Neural cell (in vitro differentiated cells): Measurements from ENCODE around the gene PFKFB4. TPM values are rescaled to one million over a fixed set of nuclear protein-coding genes. Genes with fewer than 3 reads are reported as not detected.

Experiments used
- H2AFZ ChIP-seq: fragments of 200-600, 300-800 bp; sonication (generic), shearing (Covaris generic); 2 replicates; pipeline ENCODE4 v1.6.0; 2014; ENCODE audit warnings: low read depth, mild to moderate bottlenecking, antibody characterized with exemption, low read length, moderate library complexity
- H3F3A ChIP-seq: fragments of 200-600 bp; shearing (Covaris generic); 2 replicates; pipeline ENCODE4 v1.6.1; 2016; ENCODE audit warnings: mild to moderate bottlenecking, moderate library complexity, mixed read lengths, antibody characterized with exemption, low read length; ENCODE audit not compliant: insufficient read depth, poor library complexity, severe bottlenecking
- H3K27ac ChIP-seq: fragments of 200-600, 300-800 bp; sonication (generic), shearing (Covaris generic); 2 replicates; pipeline ENCODE4 v1.5.1; 2014; ENCODE audit warnings: mild to moderate bottlenecking, low read length, moderate library complexity
- H3K27me3 ChIP-seq: fragments of 300-800, 200-600 bp; sonication (generic), shearing (Covaris generic); 2 replicates; pipeline ENCODE4 v1.6.0; 2014; ENCODE audit warnings: mild to moderate bottlenecking, low read depth, low read length, moderate library complexity; ENCODE audit not compliant: insufficient read depth
- H3K36me3 ChIP-seq: fragments of 300-800, 200-600 bp; sonication (generic), shearing (Covaris generic); 2 replicates; pipeline ENCODE4 v1.5.1; 2014; ENCODE audit warnings: mild to moderate bottlenecking, antibody characterized with exemption, low read length, moderate library complexity; ENCODE audit not compliant: insufficient read depth
- H3K4me2 ChIP-seq: fragments of 300-800, 200-600 bp; sonication (generic), shearing (Covaris generic); 2 replicates; pipeline ENCODE4 v1.6.0; 2014; ENCODE audit warnings: mild to moderate bottlenecking, low read length
- H3K4me3 ChIP-seq: fragments of 300-800, 200-600 bp; sonication (generic), shearing (Covaris generic); 2 replicates; pipeline ENCODE4 v1.5.1; 2014; ENCODE audit warnings: mild to moderate bottlenecking, low read length, moderate library complexity
- H3K79me2 ChIP-seq: fragments of 200-600 bp; shearing (Covaris generic); replicated peaks from 2 replicates; pipeline ENCODE4 v1.6.0; 2014; ENCODE audit warnings: mild to moderate bottlenecking, low read length, moderate library complexity; ENCODE audit not compliant: insufficient read depth
- H3K9ac ChIP-seq: fragments of 300-800, 200-600 bp; sonication (generic), shearing (Covaris generic); 2 replicates; pipeline ENCODE4 v1.6.1; 2016; ENCODE audit warnings: mild to moderate bottlenecking, low read length, mixed read lengths
- H3K9me2 ChIP-seq: fragments of 200-600 bp; shearing (Covaris generic); 2 replicates; pipeline ENCODE4 v1.6.1; 2016; ENCODE audit warnings: mild to moderate bottlenecking, low read length, mixed read lengths; ENCODE audit not compliant: insufficient read depth
- H3K9me3 ChIP-seq: fragments of 200-600, 300-800 bp; sonication (generic), shearing (Covaris generic); 2 replicates; pipeline ENCODE4 v1.6.1; 2016; ENCODE audit warnings: mild to moderate bottlenecking, mixed run types, low read length, moderate library complexity, mixed read lengths
- H4K20me1 ChIP-seq: fragments of 200-600 bp; shearing (Covaris generic); 2 replicates; pipeline ENCODE4 v1.6.1; 2016; ENCODE audit warnings: mild to moderate bottlenecking, mixed run types; ENCODE audit not compliant: insufficient read depth
- EP300 ChIP-seq: fragments of 450-650 bp; conservative IDR thresholded peaks from 2 replicates; pipeline ENCODE4 v1.6.1; 2014; ENCODE audit warnings: antibody characterized with exemption, mild to moderate bottlenecking, moderate library complexity; ENCODE audit not compliant: poor library complexity, severe bottlenecking
- EZH2 ChIP-seq: fragments of 200-600, 300-800 bp; shearing (Covaris generic), sonication (generic); IDR thresholded peaks from 2 replicates; pipeline ENCODE4 v1.6.1; 2014; ENCODE audit warnings: antibody characterized with exemption, low read length, borderline replicate concordance, mild to moderate bottlenecking; ENCODE audit not compliant: insufficient read depth, poor library complexity, severe bottlenecking
- MXI1 ChIP-seq: fragments of 450-650 bp; conservative IDR thresholded peaks from 2 replicates; pipeline ENCODE4 v1.6.1; 2014; ENCODE audit warnings: antibody characterized with exemption, mild to moderate bottlenecking; ENCODE audit not compliant: poor library complexity, severe bottlenecking
- POLR2AphosphoS5 ChIP-seq: IDR thresholded peaks from 2 replicates; pipeline ENCODE4 v1.6.1; 2012
- RAD21 ChIP-seq: fragments of 450-650 bp; conservative IDR thresholded peaks from 2 replicates; pipeline ENCODE4 v1.6.1; 2014; ENCODE audit warnings: antibody characterized with exemption, mild to moderate bottlenecking, moderate library complexity
- SMC3 ChIP-seq: fragments of 450-650 bp; conservative IDR thresholded peaks from 2 replicates; pipeline ENCODE4 v1.6.1; 2014; ENCODE audit warnings: antibody characterized with exemption, mild to moderate bottlenecking, moderate library complexity; ENCODE audit not compliant: poor library complexity
- TAF1 ChIP-seq: IDR thresholded peaks from 2 replicates; pipeline ENCODE4 v1.6.1; 2012; ENCODE audit warnings: low read depth
- polyA plus RNA-seq: library from polyadenylated mRNA; depleted of rRNA; stranded (reverse); fragments of >200 nt; gene quantifications from 2 replicates; pipeline ENCODE4 v1.2.3, GENCODE V29; 2014
- TF ChIP-seq, protein P1 (sequence below): IDR thresholded peaks from 2 replicates; pipeline ENCODE4 v1.6.1; 2012; ENCODE audit warnings: borderline replicate concordance
- TF ChIP-seq, protein P2 (sequence below): fragments of 450-650 bp; IDR thresholded peaks from 2 replicates; pipeline ENCODE4 v1.5.1; 2014; ENCODE audit warnings: antibody characterized with exemption, mild to moderate bottlenecking, moderate library complexity; ENCODE audit not compliant: poor library complexity, severe bottlenecking

Gene PFKFB4
- polyA plus RNA-seq, 1 donor from 2014 or later = 29.4 TPM

DNA sequence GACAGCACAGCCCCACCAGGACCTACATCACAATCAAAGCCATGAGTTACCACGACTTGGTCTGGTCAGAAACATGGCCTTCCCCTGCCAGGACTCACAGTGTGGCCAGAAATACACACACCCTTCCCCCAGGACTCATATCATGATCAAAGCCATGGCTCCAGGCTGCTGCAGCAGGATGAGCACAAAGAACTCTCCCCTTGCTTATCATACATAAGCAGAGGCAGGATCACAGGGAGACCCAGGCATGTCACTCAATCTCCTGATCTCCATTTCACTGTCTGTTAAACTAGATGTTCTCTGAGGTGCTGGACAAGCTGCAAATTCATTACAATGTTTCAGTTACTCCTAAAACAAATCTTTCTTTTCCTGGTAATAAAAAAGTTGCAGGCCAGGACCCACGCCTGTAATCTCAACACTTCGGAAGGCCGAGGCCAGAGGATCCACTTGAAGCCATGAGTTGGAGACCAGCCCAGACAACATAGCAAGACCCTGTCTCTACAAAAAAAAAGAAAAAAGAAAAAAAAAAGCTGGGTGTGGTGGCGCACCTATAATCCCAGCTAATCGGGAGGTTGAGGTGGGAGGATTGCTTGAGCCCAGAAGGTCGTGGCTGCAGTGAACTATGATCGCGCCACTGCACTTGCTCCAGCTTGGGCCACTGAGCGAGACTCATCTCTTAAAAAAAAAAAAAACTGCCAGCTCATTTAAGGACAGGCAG lies 1.2 kb downstream of the PFKFB4 start:
- no peak for TF ChIP-seq POLR2AphosphoS5
- Histone ChIP-seq H3K27ac (no peak overlapping the region), H2AFZ (no peak overlapping the region), H3K9ac (peak overlapping the region; percentile 77), H3K9me2 (no peaks in the 10 kb centered on the region), H3K79me2 (no peaks in the 10 kb centered on the region), H3K27me3 (no peaks in the 10 kb centered on the region), H3K9me3 (no peaks in the 10 kb centered on the region), H3K4me2 (peak overlapping the region; percentile 62), H3K4me3 (peak overlapping the region; percentile 74), H4K20me1 (no peaks in the 10 kb centered on the region), H3F3A (no peaks in the 10 kb centered on the region), H3K36me3 (no peaks in the 10 kb centered on the region)

DNA sequence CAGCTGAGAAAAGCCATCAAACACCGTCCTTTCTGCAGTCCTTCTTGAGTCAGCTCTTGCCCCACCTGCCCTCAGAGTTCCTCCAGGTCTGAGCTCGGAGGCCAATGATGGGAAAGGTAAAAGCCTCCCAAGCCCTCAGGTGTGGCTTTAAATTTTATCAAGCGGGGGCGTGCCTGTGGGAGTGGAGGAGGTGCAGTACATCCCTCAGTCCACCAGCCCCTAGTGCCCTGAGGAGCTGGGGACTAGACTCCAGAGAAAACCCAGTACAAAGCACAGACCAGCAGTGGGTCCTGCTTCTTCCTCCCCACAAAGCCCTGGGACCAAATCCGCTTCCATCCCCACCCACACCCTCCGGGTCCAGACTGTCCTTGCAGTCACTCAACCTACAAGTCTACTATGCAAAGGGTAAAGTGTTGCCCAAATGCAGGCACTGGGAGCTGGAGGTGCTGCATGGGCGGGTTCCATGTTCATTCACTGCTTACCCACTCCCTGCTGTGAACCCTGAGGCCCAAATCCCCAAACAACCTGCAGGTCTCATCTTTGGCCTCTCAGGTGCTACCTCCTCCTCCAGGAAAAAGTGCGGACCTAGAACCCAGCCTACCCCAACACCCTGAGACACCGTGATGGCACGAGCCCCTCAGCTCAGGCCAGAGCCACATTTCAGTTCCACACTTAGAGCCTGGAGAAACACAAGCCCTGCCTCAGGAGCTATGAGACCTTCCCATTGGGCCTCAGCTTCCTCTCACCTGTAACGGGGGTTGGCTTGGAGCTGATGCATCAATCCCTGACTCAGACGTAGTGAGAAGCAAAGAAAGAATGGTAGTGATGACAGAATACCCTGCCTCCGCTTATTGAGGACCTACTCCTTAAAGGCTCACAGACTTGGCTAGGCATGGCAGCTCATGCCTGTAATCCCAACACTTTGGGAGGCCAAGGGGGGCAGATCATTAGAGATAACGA lies 2.4 kb downstream of the PFKFB4 start:
- H3K4me2 ChIP-seq = no peak overlapping the region
- H3K27me3 ChIP-seq = no peaks in the 10 kb centered on the region
- H3K9ac ChIP-seq = no peak overlapping the region
- no peaks in the 10 kb centered on the region for H3K36me3 ChIP-seq
- no peak overlapping the region for H2AFZ ChIP-seq
- H3F3A ChIP-seq = no peaks in the 10 kb centered on the region
- H3K9me3 ChIP-seq = no peaks in the 10 kb centered on the region
- no peak for TF ChIP-seq EP300
- TF ChIP-seq, protein P1, sequence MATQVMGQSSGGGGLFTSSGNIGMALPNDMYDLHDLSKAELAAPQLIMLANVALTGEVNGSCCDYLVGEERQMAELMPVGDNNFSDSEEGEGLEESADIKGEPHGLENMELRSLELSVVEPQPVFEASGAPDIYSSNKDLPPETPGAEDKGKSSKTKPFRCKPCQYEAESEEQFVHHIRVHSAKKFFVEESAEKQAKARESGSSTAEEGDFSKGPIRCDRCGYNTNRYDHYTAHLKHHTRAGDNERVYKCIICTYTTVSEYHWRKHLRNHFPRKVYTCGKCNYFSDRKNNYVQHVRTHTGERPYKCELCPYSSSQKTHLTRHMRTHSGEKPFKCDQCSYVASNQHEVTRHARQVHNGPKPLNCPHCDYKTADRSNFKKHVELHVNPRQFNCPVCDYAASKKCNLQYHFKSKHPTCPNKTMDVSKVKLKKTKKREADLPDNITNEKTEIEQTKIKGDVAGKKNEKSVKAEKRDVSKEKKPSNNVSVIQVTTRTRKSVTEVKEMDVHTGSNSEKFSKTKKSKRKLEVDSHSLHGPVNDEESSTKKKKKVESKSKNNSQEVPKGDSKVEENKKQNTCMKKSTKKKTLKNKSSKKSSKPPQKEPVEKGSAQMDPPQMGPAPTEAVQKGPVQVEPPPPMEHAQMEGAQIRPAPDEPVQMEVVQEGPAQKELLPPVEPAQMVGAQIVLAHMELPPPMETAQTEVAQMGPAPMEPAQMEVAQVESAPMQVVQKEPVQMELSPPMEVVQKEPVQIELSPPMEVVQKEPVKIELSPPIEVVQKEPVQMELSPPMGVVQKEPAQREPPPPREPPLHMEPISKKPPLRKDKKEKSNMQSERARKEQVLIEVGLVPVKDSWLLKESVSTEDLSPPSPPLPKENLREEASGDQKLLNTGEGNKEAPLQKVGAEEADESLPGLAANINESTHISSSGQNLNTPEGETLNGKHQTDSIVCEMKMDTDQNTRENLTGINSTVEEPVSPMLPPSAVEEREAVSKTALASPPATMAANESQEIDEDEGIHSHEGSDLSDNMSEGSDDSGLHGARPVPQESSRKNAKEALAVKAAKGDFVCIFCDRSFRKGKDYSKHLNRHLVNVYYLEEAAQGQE = no peak
- no peak for TF ChIP-seq RAD21
- TF ChIP-seq POLR2AphosphoS5 = no peak
- TF ChIP-seq MXI1 = no peak
- no peak for TF ChIP-seq EZH2
- TF ChIP-seq TAF1 = no peak
- TF ChIP-seq, protein P2, sequence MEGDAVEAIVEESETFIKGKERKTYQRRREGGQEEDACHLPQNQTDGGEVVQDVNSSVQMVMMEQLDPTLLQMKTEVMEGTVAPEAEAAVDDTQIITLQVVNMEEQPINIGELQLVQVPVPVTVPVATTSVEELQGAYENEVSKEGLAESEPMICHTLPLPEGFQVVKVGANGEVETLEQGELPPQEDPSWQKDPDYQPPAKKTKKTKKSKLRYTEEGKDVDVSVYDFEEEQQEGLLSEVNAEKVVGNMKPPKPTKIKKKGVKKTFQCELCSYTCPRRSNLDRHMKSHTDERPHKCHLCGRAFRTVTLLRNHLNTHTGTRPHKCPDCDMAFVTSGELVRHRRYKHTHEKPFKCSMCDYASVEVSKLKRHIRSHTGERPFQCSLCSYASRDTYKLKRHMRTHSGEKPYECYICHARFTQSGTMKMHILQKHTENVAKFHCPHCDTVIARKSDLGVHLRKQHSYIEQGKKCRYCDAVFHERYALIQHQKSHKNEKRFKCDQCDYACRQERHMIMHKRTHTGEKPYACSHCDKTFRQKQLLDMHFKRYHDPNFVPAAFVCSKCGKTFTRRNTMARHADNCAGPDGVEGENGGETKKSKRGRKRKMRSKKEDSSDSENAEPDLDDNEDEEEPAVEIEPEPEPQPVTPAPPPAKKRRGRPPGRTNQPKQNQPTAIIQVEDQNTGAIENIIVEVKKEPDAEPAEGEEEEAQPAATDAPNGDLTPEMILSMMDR = no peak
- no peak for TF ChIP-seq SMC3
- H3K27ac ChIP-seq = no peak overlapping the region
- no peaks in the 10 kb centered on the region for H4K20me1 ChIP-seq
- H3K4me3 ChIP-seq = no peak overlapping the region
- no peaks in the 10 kb centered on the region for H3K79me2 ChIP-seq
- H3K9me2 ChIP-seq = no peaks in the 10 kb centered on the region
